ENCODE measurements around the gene APBA3. TPM values are rescaled to one million over a fixed set of nuclear protein-coding genes. Genes with fewer than 3 reads are reported as not detected.

The APBA3 gene
- total and polyA plus RNA-seq, 9 of the 15 experiments (the other 6 are each of a cell fraction or from before 2014, with no cell fraction given) = 0.10 to 29.5 (median 11.5) TPM

DNA sequence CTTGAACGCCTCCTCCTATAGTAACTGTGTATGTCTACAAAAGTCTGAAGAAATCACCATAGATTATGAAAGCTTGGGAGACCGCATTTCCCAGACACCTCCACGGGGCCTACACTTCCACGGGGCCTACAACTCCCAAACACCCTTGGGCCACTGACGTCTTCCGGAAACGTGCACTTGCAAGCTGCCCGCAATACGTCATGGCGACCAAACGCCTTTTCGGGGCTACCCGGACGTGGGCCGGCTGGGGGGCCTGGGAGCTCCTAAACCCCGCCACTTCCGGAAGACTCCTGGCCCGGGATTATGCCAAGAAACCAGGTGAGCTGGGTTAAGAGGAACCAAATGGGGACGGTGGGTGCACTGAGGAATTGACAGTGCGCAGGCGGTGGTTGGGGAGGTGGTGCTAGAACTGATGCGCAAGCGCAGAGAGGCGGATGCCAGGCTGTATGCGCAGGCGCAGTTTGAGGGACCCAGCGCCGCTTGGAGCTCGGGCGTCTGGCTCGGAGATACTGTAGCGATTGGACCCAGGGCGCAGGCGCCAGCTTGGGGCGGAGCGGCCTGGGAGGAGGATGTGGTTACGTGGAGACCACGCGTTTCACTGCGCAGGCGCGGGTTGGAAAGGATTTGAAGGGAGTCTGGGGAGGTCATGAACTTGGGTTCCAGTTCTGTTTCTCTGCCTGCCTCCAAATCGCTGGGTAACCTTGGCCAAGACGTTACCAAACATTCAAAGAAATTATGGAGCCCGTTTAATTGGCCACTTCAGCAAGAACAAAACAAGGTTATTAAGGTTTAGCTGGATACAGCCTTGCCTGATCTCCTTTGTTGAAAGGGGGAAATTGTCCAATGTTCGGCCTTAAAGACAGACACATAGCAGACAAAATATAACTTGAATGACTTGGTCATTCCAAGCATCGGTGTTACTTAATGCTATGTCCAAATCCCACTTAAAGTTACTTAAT lies 1.3 kb upstream of the APBA3 start, which contains the start of gene MRPL54 (continued):
- TF ChIP-seq, protein P1, sequence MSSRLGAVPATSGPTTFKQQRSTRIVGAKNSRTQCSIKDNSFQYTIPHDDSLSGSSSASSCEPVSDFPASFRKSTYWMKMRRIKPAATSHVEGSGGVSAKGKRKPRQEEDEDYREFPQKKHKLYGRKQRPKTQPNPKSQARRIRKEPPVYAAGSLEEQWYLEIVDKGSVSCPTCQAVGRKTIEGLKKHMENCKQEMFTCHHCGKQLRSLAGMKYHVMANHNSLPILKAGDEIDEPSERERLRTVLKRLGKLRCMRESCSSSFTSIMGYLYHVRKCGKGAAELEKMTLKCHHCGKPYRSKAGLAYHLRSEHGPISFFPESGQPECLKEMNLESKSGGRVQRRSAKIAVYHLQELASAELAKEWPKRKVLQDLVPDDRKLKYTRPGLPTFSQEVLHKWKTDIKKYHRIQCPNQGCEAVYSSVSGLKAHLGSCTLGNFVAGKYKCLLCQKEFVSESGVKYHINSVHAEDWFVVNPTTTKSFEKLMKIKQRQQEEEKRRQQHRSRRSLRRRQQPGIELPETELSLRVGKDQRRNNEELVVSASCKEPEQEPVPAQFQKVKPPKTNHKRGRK (tag; IDR thresholded peaks at IDR 0.05) = no peak
- no peak for TF ChIP-seq SMC3 (conservative IDR thresholded peaks at IDR 0.05; ENCODE audit: insufficient read depth, low read depth, low read length)
- TF ChIP-seq, protein P2, sequence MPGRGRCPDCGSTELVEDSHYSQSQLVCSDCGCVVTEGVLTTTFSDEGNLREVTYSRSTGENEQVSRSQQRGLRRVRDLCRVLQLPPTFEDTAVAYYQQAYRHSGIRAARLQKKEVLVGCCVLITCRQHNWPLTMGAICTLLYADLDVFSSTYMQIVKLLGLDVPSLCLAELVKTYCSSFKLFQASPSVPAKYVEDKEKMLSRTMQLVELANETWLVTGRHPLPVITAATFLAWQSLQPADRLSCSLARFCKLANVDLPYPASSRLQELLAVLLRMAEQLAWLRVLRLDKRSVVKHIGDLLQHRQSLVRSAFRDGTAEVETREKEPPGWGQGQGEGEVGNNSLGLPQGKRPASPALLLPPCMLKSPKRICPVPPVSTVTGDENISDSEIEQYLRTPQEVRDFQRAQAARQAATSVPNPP (IDR thresholded peaks at IDR 0.05; ENCODE audit: borderline replicate concordance, insufficient read depth, insufficient read length) = no peak
- TF ChIP-seq, protein P3, sequence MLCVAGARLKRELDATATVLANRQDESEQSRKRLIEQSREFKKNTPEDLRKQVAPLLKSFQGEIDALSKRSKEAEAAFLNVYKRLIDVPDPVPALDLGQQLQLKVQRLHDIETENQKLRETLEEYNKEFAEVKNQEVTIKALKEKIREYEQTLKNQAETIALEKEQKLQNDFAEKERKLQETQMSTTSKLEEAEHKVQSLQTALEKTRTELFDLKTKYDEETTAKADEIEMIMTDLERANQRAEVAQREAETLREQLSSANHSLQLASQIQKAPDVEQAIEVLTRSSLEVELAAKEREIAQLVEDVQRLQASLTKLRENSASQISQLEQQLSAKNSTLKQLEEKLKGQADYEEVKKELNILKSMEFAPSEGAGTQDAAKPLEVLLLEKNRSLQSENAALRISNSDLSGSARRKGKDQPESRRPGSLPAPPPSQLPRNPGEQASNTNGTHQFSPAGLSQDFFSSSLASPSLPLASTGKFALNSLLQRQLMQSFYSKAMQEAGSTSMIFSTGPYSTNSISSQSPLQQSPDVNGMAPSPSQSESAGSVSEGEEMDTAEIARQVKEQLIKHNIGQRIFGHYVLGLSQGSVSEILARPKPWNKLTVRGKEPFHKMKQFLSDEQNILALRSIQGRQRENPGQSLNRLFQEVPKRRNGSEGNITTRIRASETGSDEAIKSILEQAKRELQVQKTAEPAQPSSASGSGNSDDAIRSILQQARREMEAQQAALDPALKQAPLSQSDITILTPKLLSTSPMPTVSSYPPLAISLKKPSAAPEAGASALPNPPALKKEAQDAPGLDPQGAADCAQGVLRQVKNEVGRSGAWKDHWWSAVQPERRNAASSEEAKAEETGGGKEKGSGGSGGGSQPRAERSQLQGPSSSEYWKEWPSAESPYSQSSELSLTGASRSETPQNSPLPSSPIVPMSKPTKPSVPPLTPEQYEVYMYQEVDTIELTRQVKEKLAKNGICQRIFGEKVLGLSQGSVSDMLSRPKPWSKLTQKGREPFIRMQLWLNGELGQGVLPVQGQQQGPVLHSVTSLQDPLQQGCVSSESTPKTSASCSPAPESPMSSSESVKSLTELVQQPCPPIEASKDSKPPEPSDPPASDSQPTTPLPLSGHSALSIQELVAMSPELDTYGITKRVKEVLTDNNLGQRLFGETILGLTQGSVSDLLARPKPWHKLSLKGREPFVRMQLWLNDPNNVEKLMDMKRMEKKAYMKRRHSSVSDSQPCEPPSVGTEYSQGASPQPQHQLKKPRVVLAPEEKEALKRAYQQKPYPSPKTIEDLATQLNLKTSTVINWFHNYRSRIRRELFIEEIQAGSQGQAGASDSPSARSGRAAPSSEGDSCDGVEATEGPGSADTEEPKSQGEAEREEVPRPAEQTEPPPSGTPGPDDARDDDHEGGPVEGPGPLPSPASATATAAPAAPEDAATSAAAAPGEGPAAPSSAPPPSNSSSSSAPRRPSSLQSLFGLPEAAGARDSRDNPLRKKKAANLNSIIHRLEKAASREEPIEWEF (CRISPR knock-in tag; IDR thresholded peaks at IDR 0.05) = no peak
- no peak for TF ChIP-seq SREBF1 (IDR thresholded peaks at IDR 0.05; ENCODE audit: borderline replicate concordance, low read depth, low read length)
- TF ChIP-seq GATA2 (CRISPR knock-in tag; IDR thresholded peaks at IDR 0.05) = no peak
- TF ChIP-seq FIP1L1 (IDR thresholded peaks at IDR 0.05; ENCODE audit: low read depth, low read length, poor library complexity, severe bottlenecking) = no peak
- TF ChIP-seq SMARCA4 (IDR thresholded peaks at IDR 0.05) = no peak
- TF ChIP-seq SRSF7 (optimal IDR thresholded peaks at IDR 0.05; ENCODE audit: low read depth, low read length) = no peak
- TF ChIP-seq KAT7 (CRISPR knock-in tag; IDR thresholded peaks at IDR 0.05; ENCODE audit: borderline replicate concordance) = no peak; the same call in 1 of the 2 replicates
- no peak for TF ChIP-seq SNIP1 (IDR thresholded peaks at IDR 0.05; ENCODE audit: low read depth)
- TF ChIP-seq STAT5A (IDR thresholded peaks at IDR 0.05; ENCODE audit: borderline replicate concordance, low read length) = no peak
- no peak for TF ChIP-seq KDM4B (IDR thresholded peaks at IDR 0.05; ENCODE audit: borderline replicate concordance in 2 of 2, low read depth in 1 of 2)
- no peak for TF ChIP-seq LARP7 (IDR thresholded peaks at IDR 0.05)
- TF ChIP-seq, protein P4, sequence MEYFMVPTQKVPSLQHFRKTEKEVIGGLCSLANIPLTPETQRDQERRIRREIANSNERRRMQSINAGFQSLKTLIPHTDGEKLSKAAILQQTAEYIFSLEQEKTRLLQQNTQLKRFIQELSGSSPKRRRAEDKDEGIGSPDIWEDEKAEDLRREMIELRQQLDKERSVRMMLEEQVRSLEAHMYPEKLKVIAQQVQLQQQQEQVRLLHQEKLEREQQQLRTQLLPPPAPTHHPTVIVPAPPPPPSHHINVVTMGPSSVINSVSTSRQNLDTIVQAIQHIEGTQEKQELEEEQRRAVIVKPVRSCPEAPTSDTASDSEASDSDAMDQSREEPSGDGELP (CRISPR knock-in tag; IDR thresholded peaks at IDR 0.05; ENCODE audit: borderline replicate concordance) = peak; percentile 86
